NOMO-1 (cell line): ENCODE data around the gene EIF2B1.

Source experiments
- DNase-seq, 2 experiments: peaks; one replicate each; lab custom pipeline; 2025; ENCODE audit not compliant: unreplicated experiment in 2 of 2; lab: John Stamatoyannopoulos, UW

Gene EIF2B1

GRCh38 chr12:123571343-123571813, 62.1 kb downstream of the EIF2B1 start:
- DNase-seq: no peak
